ENCODE results near the gene MOCOS. TPM values are rescaled to one million over a fixed set of nuclear protein-coding genes. Genes with fewer than 3 reads are reported as not detected.

Gene MOCOS
- total RNA-seq, 1 experiment from 2014 or later: 4.5 TPM

DNA sequence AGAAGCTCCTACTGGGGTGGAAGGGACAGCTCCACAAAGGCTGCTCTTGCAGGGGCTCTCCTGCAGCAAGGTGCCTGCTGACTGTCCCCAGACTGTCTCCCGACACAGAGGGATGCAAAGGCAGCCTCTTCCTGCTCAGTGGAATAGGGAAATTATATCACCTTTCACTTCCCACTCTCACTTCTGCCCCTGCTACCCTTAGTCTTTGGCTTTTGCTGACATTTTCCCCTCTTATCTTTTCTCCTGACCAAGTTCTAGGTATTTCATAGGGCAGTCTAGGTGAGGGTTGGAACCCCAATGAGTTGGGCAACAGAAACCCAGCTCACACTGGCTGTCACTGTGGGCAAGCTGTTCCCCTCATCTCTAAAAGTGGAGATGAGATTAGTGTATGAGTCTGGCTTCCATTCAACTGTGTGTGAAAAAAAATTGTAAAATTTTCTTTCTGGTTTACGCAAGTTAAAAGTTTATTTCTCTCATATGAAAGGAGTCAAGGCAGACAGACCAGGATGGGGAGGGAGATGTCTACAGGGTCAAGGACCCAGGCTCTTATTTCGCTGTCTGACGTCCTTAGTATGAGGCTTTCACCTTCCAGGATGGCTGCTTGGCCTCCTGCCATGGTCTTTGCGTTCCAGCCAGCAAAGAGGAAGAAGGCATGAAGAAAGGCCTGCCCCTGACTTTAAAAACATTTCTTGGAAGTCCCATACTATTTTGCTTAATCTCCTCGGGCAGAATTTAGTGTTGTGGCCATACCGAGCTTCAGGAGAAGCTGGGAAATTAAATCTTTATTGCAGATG, 7.5 kb upstream of the MOCOS start:
- no peak for DNase-seq (ENCODE audit: low read depth)

DNA sequence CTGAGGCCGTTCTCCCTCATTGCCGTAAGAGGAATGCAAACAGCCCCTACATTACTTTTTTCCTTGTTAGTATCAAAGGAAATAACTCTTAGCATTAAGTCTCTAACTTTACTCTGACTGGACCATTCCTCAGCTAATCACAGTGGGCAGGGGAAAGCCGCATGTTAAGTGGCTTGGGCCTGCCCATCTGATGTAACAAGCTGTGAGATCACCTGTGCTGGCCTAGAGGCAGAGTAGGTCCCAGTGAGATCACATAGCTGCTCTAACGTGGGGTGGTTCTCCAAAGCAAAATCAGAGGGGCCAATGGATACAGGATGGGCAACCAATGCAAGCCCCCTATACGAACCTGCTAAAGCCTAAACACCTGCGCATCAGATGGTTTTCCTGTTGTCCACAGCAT, 5.9 kb upstream of the MOCOS start:
- DNase-seq (ENCODE audit: low read depth): no peak

GRCh38 chr18:36181898-36182506, 5.3 kb upstream of the MOCOS start:
- DNase-seq (ENCODE audit: low read depth): no peak

GRCh38 chr18:36183033-36183432, 4.3 kb upstream of the MOCOS start:
- DNase-seq (ENCODE audit: low read depth): no peak

DNA sequence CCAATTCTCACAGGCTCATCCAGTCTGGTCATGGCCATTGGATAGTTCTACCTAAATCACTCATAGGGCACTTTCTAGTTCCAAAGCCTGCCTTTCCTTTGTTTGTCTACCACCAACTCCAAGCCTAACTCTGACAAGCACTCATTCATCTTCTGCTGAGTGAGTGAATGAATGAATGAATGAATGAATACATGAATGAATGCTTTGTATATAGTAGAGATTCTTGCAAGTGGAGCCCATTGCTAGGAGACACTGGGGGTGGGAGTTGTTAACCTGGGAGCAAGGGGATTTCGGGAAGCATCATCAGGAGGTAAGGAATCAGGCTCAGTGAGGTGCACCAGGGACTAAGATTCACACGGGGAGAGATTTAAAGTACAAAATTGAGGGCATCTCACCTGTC, 3.3 kb upstream of the MOCOS start:
- DNase-seq (ENCODE audit: low read depth): no peak

- no peak for DNase-seq (ENCODE audit: low read depth)
These were observed 2.1 kb upstream of the MOCOS start for GRCh38 chr18:36185157-36185556.

GRCh38 chr18:36185901-36186460, 1.3 kb upstream of the MOCOS start:
- no peak for DNase-seq (ENCODE audit: low read depth)

GRCh38 chr18:36186461-36187192, 670 bp upstream of the MOCOS start:
- peak; percentile 41 for DNase-seq (ENCODE audit: low read depth)

DNA sequence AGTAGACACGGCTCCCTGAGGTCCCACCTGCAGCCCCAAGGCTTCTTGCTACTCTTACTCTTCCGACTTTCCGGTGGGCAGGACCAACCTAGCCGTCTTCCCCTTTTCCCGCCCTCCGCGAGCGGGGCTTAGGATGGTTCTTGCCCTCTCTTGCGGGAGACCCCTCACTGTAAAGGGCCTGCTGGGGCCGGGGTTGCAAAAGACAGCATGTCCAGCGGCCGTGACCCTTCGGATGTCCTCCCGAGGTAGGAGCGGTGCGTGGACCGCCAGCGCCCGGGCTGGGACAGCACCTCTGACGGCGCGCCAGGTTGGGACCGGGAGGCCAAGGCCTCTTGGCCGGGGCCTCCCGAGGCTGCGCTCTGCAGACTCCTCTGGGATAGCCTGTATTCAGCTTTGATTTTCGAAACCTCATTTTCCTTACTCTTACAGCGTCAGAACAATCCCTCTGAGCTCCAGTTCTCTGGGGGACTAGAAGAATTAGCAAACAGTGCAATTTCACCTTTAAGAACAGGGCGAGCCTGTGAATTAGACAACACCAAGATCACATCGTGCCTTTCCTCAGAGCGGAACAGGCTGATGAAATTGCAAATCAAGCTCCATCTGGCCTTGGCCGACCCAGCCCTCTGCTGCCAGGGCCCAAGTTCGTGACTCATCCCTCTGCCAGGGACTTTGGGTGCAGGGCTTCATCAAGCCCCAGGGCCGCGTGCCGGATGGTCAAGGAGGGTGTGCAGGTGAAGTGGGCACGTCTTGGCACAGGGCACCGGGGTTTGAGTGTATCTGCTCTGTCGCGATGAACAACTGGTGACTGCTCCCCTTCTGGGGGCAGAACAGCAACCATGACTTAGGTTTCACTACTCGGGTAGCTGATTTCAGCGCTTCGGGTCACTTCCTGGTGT, 777 bp downstream of the MOCOS start:
- peak; percentile 59 for DNase-seq (ENCODE audit: low read depth)

GRCh38 chr18:36188916-36189315, 1.6 kb downstream of the MOCOS start:
- no peak for DNase-seq (ENCODE audit: low read depth)

DNA sequence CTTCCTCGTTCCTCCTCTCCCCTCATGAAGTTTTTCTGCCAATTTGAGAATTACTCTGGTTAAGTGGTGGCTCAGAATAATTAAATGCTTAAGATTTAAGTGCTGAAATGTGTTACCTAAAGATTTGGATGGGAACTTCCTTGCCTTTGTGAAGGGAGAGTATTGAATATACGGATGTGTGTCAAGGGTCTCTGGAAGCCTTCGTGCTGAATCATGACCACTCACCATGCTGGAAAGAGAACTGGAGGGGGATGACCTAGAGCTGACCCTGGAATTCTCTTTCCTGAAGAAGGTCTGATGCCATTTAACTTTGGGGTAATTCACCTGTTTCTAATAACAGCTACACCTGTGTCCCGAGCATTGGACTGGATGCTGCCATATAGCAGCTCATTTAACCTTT, 2.2 kb downstream of the MOCOS start:
- peak; percentile 56 for DNase-seq (ENCODE audit: low read depth)

DNA sequence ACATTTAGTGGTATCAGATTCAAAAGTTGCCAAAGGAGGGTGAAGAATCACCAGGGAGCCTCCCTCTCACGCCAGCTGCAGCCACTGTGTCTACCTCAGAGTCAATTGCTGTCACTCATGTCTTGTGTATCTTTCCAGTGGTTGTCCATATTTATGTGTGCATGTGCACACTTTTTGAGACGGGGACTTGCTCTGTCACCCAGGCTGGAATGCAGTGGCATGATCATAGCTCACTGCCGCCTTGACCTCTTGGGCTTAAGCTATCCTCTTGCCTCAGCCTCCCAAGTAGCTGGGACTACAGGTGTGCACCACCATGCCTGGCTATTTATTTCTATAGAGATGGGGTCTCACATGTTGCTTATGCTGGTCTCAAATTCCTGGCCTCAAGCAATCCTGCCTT, 4.0 kb downstream of the MOCOS start:
- DNase-seq (ENCODE audit: low read depth): no peak

DNA sequence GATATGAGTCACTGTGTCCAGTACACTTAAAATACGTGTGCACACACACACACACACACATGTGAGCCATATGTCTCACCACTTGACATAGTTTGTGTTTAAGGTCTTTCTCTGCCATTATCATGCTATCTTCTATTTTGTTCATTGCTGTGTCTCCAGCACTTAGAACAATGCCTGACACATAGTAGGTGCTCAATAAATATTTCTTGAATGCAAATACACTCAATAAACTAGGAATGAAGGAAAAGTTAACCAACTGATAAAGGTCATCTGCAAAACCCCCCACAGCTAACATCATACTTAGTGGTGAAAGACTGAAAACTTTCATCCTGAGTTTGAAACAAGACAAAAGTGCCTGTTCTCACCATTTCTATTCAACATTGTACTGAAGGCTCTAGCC, 4.4 kb downstream of the MOCOS start:
- no peak for DNase-seq (ENCODE audit: low read depth)

- DNase-seq (ENCODE audit: low read depth): no peak
These were observed 7.5 kb downstream of the MOCOS start for GRCh38 chr18:36194600-36195315.

- no peak for DNase-seq (ENCODE audit: low read depth)
These were observed 8.3 kb downstream of the MOCOS start for GRCh38 chr18:36195427-36196122.

DNA sequence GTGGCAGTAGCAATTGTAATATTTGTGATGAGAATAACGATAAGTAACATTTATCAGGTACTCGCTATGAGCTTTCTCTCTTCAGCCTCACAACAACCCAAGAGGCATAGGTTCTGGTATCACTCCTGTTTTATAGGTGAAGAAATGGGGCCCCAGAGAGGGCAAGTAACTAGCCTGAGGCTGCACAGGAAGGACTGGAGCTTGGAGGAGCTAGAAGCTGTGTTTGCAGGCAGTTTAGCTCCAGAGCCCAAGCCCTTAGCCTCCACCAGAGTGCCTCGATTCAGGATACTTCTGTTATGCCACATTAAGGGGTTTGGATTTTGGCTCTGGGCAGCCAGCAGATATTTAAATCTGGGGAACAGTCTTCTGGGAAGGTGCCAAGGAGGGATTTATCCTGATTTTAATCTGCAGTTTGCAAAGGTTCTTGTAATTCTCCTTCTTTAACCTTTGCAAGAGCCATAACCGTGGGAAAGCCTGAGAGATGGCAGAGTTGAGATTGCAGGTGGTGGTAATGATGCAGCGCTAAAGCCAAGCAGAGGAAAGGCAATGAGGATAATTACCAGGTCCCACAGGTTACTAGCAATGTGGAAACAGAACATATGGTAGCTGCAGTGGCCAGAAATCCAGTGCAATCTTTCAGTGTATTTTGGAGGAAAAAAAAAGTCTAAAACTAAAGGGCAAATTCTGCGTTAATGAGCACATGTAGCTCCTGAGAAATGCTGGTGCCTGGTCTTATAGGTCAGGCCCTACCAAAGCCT, 9.1 kb downstream of the MOCOS start:
- DNase-seq (ENCODE audit: low read depth): no peak

GRCh38 chr18:36197511-36198166, 10.3 kb downstream of the MOCOS start:
- DNase-seq (ENCODE audit: low read depth): no peak

DNA sequence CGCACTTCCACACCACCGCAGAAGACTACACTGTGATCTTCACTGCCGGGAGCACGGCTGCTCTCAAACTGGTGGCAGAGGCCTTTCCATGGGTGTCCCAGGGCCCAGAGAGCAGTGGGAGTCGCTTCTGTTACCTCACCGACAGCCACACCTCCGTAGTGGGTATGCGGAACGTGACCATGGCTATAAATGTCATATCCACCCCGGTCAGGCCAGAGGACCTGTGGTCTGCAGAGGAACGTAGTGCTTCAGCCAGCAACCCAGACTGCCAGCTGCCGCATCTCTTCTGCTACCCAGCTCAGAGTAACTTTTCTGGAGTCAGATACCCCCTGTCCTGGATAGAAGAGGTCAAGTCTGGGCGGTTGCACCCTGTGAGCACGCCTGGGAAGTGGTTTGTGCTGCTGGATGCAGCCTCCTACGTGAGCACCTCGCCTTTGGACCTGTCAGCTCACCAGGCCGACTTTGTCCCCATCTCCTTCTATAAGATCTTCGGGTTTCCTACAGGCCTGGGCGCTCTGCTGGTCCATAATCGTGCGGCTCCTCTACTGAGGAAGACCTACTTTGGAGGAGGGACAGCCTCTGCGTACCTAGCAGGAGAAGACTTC, 12.5 kb downstream of the MOCOS start:
- no peak for DNase-seq (ENCODE audit: low read depth)
